ENCODE results near the gene PRKCZ.

PRKCZ gene

DNA sequence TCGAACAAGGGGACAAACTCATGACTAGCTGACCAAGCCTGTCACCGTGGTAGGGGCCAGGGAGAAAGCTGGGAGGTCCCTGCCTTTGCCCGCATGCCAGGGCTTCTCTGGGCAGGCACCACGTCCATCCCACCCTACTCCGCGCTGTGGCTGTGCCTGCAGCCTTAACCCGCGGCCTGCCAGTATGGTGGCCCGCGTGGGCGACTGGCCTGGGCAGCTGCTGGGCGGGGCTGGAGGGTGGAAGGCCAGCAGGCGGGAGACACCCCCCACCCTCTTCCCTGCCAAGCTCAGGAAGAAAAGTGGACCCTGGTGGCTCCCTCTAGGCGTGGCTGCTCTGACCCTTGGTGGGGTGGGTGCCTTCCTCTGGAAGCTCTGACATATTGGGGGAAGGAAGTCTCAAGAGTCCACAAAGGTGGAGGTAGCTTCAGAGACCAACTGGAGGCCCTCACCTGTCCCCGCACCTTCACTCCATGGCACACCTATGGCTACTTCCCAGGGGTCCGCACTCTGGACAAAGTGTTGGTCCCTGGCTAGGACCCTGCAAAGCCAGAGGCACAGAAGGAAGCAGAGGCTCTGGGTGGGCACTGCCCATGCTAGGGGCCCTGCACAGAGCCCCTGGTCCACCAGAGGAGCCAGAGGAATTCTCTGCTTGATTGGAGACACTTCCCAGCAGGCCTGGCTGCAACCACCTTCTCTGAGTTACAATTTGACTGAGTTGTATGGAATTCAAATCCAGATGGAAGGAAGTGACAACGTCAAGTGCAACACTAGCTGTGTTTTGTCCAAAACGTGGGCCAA, 174.6 kb downstream of the PRKCZ start:
- no peak overlapping the region for H3K4me3 ChIP-seq
- no peaks in the 10 kb centered on the region; the same call in 1 of the 2 replicates for H3K36me3 ChIP-seq (replicated peaks)
- H3K27me3 ChIP-seq (ENCODE audit: low read depth): no peaks in the 10 kb centered on the region
- peaks cover 2% of the 10 kb centered on the region for H3K4me1 ChIP-seq
- in situ Hi-C loops (cut with MboI; ENCODE audit: low sequenced_read_pairs): no loop called here
- no peaks in the 10 kb centered on the region for H3K9me3 ChIP-seq
- no peak for DNase-seq (ENCODE audit: low spot score in 2 of 2)

DNA sequence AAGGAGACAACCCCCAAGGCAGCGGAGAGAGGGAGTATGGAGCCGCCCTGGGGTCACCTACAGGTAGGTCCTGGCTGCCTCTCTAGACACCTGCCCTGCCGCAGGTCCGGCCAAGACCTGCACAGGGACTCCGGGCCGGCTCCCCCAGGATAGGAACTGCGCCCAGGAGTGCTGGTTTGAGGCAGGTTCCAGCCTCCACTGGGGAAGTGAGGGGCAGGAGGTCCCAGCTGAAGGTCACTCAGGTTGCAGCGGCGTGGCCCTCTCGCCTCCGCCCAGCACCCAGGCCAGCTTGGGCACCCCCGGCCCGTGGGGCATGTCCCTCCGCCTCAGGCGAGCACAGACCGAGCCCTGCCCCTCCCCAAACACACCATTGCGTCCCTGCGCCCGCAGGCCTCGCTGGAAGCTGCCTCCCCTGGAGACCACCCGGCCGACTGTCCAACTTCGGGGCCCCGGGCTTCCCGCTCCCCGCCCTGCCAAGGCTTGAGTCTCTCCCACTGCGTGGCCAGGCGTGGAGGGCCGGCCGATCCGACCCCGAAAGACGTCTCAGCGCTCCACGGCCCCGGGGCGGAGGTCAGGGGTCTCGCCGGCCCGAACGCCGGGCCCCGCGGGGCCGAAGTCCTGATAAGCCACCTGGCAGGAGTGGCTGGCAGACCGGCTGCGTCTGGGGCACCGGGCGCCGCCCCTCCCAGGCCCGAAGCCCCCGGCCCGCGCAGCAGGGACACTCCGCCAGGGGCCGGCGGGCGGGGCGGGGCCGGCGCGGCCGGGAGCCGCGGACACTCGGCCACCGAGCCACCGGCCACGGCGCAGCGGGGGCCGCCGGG, 176.5 kb downstream of the PRKCZ start:
- Histone ChIP-seq H3K9me3 (no peaks in the 10 kb centered on the region), H3K27me3 (ENCODE audit: low read depth) (no peaks in the 10 kb centered on the region), H3K36me3 (replicated peaks) (no peaks in the 10 kb centered on the region; the same call in none of the 2 replicates), H3K4me1 (peaks cover 2% of the 10 kb centered on the region), H3K4me3 (peak overlapping the region; percentile 53)
- no peak for DNase-seq (ENCODE audit: low spot score in 2 of 2)
- in situ Hi-C loops (cut with MboI; ENCODE audit: low sequenced_read_pairs): no loop called here

DNA sequence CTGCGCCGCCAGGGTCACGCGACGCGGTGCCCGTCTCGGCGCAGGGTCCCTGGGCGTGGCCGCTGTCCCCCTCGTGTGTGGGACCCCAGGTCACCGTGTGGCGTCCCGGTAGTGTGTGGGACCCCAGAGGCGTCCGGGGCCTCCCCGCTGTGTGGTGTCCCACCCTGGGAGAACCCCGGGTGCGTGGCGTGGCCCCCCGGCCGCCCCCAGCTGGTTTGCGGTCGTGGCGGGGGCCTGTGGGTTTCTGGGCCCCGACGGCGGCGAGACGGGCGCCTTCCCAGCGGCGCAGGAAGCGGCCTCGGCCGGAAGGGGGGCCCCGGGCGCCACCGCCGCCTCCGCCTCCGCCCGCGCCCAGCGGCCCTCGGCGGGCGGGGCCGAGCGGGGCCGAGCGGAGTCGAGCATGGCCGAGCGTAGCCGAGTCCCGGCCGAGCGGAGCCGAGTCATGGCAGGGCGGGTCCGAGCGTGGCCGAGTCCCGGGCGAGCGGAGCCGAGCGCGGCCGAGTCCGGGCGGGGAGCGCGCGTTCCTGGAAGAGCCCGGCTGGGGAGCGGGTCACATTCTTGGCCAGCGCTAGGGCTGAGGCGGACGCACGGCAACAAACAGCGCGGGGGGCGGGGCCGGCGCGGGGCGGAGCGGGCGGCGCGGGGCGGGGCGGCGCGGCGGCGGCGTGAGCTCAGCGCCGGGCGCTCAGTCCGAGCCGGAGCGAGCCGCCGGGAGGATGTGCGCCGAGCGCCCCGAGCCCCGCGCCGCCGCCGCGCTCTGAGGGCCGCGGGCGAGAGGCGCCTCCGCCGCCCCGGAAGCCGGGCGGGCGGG, 177.3 kb downstream of the PRKCZ start:
- H3K4me3 ChIP-seq: peak overlapping the region; percentile 53
- H3K4me1 ChIP-seq: peaks cover 8% of the 10 kb centered on the region
- no peaks in the 10 kb centered on the region for H3K9me3 ChIP-seq
- H3K27me3 ChIP-seq (ENCODE audit: low read depth): no peaks in the 10 kb centered on the region
- in situ Hi-C loops (cut with MboI; ENCODE audit: low sequenced_read_pairs): no loop called here
- peaks cover 3% of the 10 kb centered on the region for H3K36me3 ChIP-seq (replicated peaks)
- peak; percentile 89 to 96 for DNase-seq (ENCODE audit: low spot score in 2 of 2)

DNA sequence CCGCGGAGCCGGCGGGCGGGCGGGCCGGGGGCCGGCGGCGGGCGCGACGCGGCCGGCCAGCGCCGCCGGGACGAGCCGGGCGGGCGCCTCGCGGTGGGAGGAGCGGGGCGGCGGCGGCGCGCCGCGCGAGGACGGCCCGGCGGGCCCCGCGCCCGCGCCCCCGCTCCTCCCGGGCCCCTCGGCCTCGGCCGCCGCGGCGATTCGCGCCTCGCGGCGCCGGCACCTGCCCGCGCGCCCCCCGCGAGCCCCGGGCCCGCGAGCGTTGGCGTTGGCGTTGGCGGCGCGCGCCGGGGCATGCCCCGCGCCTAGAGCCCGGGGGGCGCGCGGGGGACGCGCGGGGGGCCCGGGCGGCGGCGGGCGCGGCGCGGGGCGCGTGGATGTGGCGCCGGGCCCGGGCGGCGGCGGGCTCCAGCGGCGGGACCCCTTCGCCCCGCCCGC, 178.0 kb downstream of the PRKCZ start, which contains the start of gene SKI:
Gene SKI, plus strand, starts transcription at position 163 of the 438 bp plus-strand sequence. CDS start 448 bp downstream, outside the sequence.
- H3K27me3 ChIP-seq (ENCODE audit: low read depth): no peaks in the 10 kb centered on the region
- no peak for DNase-seq (ENCODE audit: low spot score in 2 of 2)
- peaks cover 12% of the 10 kb centered on the region for H3K4me1 ChIP-seq
- no peaks in the 10 kb centered on the region for H3K9me3 ChIP-seq
- H3K4me3 ChIP-seq: peak within 1 kb of the TSS; percentile 68
- in situ Hi-C loops (cut with MboI; ENCODE audit: low sequenced_read_pairs): no loop called here
- peaks cover 5% of the 10 kb centered on the region for H3K36me3 ChIP-seq (replicated peaks)

DNA sequence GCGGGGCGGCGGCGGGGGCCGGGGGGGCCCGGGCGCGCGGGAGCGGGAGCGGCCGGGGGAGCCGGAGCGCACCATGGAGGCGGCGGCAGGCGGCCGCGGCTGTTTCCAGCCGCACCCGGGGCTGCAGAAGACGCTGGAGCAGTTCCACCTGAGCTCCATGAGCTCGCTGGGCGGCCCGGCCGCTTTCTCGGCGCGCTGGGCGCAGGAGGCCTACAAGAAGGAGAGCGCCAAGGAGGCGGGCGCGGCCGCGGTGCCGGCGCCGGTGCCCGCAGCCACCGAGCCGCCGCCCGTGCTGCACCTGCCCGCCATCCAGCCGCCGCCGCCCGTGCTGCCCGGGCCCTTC, 178.5 kb downstream of the PRKCZ start:
- H3K4me3 ChIP-seq: peak overlapping the region; percentile 68
- no peaks in the 10 kb centered on the region for H3K27me3 ChIP-seq (ENCODE audit: low read depth)
- H3K9me3 ChIP-seq: no peaks in the 10 kb centered on the region
- in situ Hi-C loops (cut with MboI; ENCODE audit: low sequenced_read_pairs): no loop called here
- H3K36me3 ChIP-seq (replicated peaks): peaks cover 5% of the 10 kb centered on the region
- peaks cover 12% of the 10 kb centered on the region for H3K4me1 ChIP-seq
- peak in 1 of 2 experiments; percentile 32 for DNase-seq (ENCODE audit: low spot score in 2 of 2)

DNA sequence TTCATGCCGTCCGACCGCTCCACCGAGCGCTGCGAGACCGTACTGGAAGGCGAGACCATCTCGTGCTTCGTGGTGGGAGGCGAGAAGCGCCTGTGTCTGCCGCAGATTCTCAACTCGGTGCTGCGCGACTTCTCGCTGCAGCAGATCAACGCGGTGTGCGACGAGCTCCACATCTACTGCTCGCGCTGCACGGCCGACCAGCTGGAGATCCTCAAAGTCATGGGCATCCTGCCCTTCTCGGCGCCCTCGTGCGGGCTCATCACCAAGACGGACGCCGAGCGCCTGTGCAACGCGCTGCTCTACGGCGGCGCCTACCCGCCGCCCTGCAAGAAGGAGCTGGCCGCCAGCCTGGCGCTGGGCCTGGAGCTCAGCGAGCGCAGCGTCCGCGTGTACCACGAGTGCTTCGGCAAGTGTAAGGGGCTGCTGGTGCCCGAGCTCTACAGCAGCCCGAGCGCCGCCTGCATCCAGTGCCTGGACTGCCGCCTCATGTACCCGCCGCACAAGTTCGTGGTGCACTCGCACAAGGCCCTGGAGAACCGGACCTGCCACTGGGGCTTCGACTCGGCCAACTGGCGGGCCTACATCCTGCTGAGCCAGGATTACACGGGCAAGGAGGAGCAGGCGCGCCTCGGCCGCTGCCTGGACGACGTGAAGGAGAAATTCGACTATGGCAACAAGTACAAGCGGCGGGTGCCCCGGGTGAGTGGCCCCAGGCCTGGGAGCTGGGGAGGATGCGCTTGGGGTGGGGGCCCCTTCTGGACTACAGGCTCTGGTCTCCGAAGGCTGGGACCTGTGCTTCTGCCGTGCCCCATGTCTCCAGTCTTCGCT, 179.0 kb downstream of the PRKCZ start:
- Histone ChIP-seq H3K9me3 (no peaks in the 10 kb centered on the region), H3K36me3 (replicated peaks) (peaks cover 5% of the 10 kb centered on the region), H3K4me1 (peaks cover 12% of the 10 kb centered on the region), H3K27me3 (ENCODE audit: low read depth) (no peaks in the 10 kb centered on the region), H3K4me3 (peak overlapping the region; percentile 68)
- peak; percentile 13 to 51 for DNase-seq (ENCODE audit: low spot score in 2 of 2)
- in situ Hi-C loops (cut with MboI; ENCODE audit: low sequenced_read_pairs): no loop called here

DNA sequence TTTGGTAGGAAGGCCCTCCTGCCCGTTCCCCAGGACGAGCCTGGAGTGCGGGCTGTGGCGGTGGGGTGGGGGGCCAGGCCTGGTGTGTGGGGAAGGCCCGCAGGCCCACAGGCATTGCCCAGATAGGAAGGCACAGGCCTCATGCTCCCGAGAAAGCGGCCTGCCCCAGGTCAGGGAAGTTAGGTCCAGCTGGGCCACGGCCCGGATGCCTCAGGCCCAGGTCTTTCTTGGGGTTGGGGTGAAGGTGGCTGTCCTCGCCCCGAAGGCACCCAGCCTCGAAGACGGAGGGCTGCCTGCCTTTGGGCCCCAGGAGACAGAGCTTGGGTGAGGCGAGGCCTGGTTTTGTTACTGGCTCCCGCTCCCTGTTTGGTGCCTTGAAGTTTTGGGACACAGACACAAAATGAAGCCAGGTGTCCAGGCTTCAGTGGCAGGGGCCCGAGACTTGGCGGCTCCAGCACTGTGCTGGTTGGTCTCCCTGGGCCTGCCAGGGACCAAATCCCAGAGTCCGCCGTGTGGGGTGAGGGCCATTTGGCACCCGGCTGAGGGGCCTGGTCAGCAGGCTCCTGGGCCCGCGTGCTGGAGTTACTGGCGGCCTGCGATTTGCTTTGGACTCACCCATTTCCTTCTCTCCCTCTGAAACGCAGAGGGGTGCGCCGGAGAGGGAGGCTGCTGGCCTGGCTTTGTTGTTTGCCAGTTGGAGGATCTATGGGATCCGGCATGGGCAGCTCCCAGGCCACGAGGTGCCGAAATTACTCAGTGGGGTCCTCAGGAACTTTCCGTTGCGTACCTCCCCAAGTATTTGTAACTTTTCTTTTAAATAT, 179.9 kb downstream of the PRKCZ start:
- Histone ChIP-seq H3K4me3 (peak overlapping the region; percentile 68), H3K27me3 (ENCODE audit: low read depth) (no peaks in the 10 kb centered on the region), H3K9me3 (no peaks in the 10 kb centered on the region), H3K4me1 (peaks cover 12% of the 10 kb centered on the region), H3K36me3 (replicated peaks) (peaks cover 5% of the 10 kb centered on the region)
- in situ Hi-C loops (cut with MboI; ENCODE audit: low sequenced_read_pairs): no loop called here
- peak in 1 of 2 experiments; percentile 53 for DNase-seq (ENCODE audit: low spot score in 2 of 2)

DNA sequence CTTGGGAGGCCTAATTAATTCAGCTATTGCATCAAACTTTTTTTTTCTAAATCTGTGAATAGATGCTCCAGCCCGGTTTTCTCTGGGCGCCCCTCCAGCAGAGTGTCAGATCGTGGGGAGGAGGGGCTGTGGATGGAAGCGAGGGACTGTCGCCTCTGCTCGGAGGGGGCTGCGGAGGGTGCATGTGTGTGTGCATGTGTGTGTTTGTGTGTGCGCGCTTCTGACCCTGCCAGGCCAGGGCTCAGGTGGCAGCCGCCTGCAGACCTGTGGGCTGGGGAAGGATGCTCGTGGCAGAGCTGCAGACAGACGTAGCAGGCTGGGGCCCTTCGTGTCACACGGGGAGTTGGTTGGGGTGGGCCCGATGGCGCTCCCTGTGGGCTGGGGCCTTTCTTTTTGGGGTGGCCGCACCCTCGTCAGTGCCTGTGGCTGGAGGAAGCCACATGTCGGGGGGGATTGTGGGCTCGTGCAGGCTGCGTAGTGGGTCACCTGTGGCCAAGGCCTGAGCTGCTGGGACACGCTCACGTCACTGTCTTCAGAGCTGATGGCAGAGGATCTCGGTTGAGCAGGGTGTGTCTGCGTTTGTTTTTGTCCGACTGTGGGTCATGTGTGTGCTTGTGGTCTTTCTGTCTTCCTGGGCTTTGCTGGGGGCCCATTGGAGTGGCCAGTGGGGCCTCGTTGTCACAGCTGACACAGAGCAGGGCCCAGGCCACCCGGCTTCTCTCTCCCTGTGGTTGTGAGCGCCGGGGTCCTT, 180.7 kb downstream of the PRKCZ start:
- peaks cover 12% of the 10 kb centered on the region for H3K4me1 ChIP-seq
- H3K4me3 ChIP-seq: peak overlapping the region; percentile 68
- DNase-seq (ENCODE audit: low spot score in 2 of 2): peak in 1 of 2 experiments; percentile 41
- in situ Hi-C loops (cut with MboI; ENCODE audit: low sequenced_read_pairs): no loop called here
- H3K36me3 ChIP-seq (replicated peaks): peaks cover 5% of the 10 kb centered on the region
- no peaks in the 10 kb centered on the region for H3K27me3 ChIP-seq (ENCODE audit: low read depth)
- no peaks in the 10 kb centered on the region for H3K9me3 ChIP-seq

DNA sequence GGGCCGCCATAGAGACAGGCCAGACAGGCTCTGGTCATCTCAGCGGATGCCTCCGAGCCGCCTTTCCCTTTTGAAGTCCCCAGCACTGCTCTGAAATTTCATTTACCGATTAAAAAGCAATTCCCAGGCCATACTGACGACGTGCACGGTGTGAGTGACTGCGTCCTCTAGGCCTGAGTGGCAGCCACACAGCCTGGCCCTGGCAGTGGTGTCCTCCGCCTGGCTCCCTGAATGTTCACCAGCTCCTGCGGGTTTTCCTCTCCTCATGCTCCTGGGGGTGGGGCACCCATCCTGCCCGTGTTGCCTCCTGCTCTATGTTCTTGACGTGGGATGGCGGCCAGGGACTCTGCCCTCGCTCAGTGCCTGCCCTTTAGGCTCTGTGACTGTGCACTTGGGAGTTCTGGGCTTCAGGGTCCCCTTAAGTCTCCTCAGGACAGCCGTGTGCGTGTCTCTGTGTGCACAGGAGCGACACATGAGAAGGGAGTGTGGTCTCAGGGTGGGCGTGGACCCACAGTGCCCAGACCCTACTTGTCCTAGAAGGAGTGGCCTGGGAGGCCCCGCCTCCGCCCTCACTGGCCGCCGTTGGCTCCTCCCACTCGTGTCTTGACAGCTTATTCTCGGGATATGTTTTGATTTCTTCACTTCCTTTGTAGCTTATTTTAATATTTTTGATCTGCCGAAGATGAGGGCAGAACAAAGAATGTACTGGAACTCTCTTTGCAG, 181.5 kb downstream of the PRKCZ start:
- Histone ChIP-seq H3K9me3 (no peaks in the 10 kb centered on the region), H3K4me1 (peaks cover 10% of the 10 kb centered on the region), H3K36me3 (replicated peaks) (peaks cover 5% of the 10 kb centered on the region), H3K4me3 (peak overlapping the region; percentile 68), H3K27me3 (ENCODE audit: low read depth) (no peaks in the 10 kb centered on the region)
- peak; percentile 76 to 90 for DNase-seq (ENCODE audit: low spot score in 2 of 2)
- in situ Hi-C loops (cut with MboI; ENCODE audit: low sequenced_read_pairs): no loop called here

DNA sequence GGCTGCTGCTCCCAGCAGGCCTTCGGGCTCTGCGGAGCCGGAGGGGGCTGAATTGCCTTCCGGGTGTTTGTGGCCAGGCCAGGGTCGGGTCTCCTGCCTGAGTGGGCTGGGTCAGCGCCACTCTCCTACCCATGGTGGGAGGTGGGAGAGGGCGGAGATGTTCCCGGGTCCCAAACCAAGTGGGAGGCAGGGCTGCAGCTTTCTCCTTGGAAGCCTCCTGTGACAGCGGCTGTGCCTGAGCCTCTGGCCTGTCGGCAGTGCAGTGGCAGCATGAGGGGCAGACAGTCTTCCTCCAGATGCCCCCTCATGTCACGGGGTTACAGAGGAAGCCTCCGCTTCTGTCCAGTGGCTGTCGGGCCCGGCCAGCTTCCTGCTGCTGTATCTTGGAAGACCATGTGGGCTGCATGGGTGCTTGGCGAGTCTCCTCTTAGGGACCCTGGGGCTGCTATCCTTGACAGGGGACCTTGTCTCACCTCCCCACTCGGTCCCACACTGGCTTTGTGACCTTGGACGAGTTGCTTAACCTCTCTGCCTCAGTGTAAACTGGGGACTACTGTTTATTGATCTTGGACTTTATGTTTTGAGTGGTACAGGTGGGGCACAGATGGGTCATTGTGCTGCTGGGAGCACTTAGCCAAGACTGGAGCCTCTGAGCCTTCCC, 182.2 kb downstream of the PRKCZ start:
- Histone ChIP-seq H3K27me3 (ENCODE audit: low read depth) (no peaks in the 10 kb centered on the region), H3K36me3 (replicated peaks) (peaks cover 5% of the 10 kb centered on the region), H3K4me1 (peaks cover 9% of the 10 kb centered on the region), H3K9me3 (no peaks in the 10 kb centered on the region), H3K4me3 (peak overlapping the region; percentile 68)
- in situ Hi-C loops (cut with MboI; ENCODE audit: low sequenced_read_pairs): no loop called here
- DNase-seq (ENCODE audit: low spot score in 2 of 2): no peak

DNA sequence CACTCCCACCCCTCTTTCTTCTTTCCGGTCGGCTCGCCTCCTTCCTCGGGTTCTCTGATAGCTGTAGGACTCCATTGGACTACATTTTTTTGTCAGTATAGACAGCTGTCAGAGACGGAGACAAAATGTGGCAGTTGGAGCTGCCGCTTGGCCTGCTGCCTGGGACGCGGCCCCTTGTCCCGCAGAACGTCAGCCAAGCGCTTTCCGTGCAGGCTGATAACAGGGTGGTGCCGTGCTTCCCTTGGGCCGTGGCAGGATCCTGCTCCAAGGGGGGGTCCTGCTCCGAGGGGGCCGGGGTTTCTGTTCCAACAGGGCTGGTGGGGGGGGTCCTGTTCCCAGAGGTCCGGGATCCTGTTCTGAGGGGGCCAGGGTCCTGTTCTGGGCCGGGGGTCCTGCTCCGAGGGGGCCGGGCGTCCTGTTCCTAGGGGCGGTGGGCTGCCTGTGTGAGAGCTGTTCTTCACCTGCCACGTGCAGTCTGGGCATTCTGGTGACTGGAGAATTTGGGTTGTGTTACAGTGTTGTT, 182.8 kb downstream of the PRKCZ start:
- Histone ChIP-seq H3K36me3 (replicated peaks) (peaks cover 5% of the 10 kb centered on the region), H3K9me3 (no peaks in the 10 kb centered on the region), H3K27me3 (ENCODE audit: low read depth) (no peaks in the 10 kb centered on the region), H3K4me3 (no peak overlapping the region), H3K4me1 (peaks cover 9% of the 10 kb centered on the region)
- in situ Hi-C loops (cut with MboI; ENCODE audit: low sequenced_read_pairs): no loop called here
- DNase-seq (ENCODE audit: low spot score in 2 of 2): no peak

All from HAP-1 (cell line).